Effector CD8-positive, alpha-beta T cell (primary cell): ENCODE data around the gene PAX5.

Source experiments
- DNase-seq: peaks from one replicate; lab custom pipeline; 2025; lab: John Stamatoyannopoulos, UW

Gene PAX5

GRCh38 chr9:36812556-36812955 is 221.5 kb downstream of the PAX5 start:
- no peak for DNase-seq

- no peak for DNase-seq
Measured at GRCh38 chr9:36808251-36808650, 225.8 kb downstream of the PAX5 start.

GRCh38 chr9:36803961-36804360 is 230.1 kb downstream of the PAX5 start:
- DNase-seq = no peak

DNA sequence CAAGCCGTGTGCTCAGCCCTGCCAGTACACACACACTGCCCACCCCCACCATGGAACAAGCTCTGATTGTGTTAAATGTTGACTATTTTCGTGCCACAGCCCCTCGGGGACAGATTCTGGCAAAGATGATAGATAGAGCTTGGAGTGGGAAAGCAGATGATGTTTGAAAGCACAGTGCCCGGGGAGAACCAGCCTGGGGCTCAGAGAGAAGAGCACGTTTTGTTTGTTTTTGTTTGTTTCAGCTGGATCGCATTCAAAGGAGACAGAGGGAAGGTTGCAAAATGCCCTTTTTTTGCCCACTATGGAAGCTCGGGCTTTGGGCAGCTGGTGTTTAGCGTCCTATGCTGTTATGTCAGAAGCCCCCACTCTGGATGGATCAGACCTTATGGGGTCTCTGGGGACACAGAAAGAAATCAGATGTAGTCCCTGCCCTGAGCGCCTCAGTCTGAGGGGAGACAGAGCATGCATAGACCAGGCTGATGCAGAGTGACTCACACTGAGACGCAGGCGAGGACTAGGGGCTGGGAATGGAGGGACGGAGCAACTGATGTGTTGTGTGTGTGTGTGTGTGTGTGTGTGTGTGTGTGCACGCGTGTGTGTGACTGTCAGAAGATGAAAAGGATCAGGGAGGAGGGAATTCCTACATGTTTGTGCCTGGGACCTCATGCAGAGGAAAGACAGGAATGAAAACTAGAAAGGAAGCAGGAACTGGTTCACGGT is 231.7 kb downstream of the PAX5 start:
- DNase-seq = no peak

DNA sequence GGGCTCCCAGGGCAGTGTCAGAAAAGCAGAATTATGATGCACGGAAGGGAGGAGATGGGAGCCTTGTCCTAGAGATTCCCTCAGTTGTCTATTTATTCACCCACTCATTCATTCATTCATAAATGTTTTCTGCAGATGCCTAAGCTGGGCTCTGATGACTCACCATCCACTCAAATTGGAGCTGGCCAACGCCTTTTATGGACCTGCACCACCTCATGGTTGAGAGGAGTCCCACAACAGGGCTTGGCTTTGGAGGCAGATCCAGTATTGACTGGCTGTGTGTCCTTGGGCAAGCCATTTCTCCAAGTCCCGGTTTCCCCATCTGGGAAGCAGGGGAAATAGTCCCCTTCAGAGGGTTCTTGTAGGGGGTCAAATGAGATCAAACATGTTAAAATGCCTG is 233.6 kb downstream of the PAX5 start:
- DNase-seq = no peak

DNA sequence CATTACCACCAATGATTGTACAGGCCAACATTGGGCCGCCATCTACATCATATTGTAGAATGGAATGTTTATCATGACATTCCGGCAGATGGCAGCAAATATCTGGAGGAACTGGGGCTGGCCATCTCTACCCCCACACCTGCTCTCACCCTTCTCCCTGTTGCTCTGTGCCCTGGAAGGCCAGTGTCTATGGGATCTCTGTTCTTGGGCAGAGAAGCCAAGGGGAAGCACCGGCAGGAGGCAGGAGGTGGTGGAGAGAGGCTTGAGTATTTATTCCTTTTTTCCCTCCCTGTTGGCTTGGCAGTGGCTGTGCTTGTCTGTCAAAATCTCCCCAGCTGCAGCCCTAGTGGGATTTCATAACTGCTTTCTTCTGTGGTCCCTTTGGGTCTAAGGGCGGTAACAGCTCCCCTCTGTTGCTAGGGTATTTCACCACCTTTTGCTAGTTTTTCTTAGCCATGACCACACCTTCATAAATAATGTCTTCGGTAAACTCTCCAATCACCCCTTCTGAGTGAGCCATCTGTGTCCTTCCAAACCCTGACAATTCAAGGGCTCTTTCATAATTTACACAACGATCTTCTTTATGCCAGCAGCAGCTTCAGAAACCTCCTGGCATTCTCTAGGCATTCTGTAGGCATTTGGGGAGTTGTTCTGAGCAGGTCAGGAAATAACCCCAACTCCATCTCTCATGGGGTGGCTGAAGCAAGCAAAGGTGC is 235.6 kb downstream of the PAX5 start:
- DNase-seq = no peak

GRCh38 chr9:36797471-36798220 is 236.4 kb downstream of the PAX5 start:
- no peak for DNase-seq

GRCh38 chr9:36796671-36797419 is 237.2 kb downstream of the PAX5 start:
- DNase-seq = no peak

DNA sequence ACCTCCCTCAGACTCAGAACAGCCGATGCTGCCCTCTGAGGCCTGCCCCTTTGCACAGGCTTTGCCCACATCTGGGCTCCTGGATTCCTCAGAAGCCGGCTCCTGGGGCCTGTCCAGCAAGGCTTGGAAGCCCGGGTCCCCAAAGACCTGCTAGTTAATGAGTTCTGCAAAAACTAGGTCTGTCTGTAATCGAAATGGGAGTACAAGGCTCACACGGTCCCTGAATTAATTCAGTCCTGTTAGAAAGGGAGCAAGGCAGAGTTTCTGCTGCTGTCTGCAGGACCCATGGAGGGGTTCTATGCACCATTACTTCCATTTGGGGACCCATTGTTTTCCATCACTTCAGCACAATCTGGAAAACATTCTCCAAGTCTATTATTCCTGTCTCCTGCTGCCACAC is 239.6 kb downstream of the PAX5 start:
- DNase-seq = no peak

GRCh38 chr9:36793277-36793676 is 240.8 kb downstream of the PAX5 start:
- no peak for DNase-seq

GRCh38 chr9:36791222-36791950 is 242.7 kb downstream of the PAX5 start:
- no peak for DNase-seq

- DNase-seq = no peak
Measured at GRCh38 chr9:36789886-36790285, 244.2 kb downstream of the PAX5 start.

GRCh38 chr9:36788534-36788933 is 245.5 kb downstream of the PAX5 start:
- no peak for DNase-seq

GRCh38 chr9:36787709-36788108 is 246.4 kb downstream of the PAX5 start:
- no peak for DNase-seq
